HL-60 (cell line): ENCODE data around the gene HNF4A.

Experiments used
- DNase-seq, 2 experiments: peaks; one replicate each; pipeline ENCODE4 v3.0.0-alpha.2; 2010 to 2020; ENCODE audit warnings: low read depth in 1 of 2, low spot score in 1 of 2
- H3K27ac ChIP-seq: fragments of 250-450 bp; sonication (Bioruptor Pico); replicated peaks from 2 replicates; pipeline ENCODE4 v1.5.1; 2020; ENCODE audit warnings: mild to moderate bottlenecking, moderate library complexity
- H3K27me3 ChIP-seq: fragments of 250-450 bp; sonication (Bioruptor Pico); 2 replicates; pipeline ENCODE4 v1.5.1; 2021; ENCODE audit warnings: mild to moderate bottlenecking, moderate library complexity; ENCODE audit not compliant: insufficient read depth, poor library complexity, severe bottlenecking
- H3K4me3 ChIP-seq: replicated peaks from 2 replicates; pipeline ENCODE4 v1.5.1; 2011; ENCODE audit warnings: mild to moderate bottlenecking, control low read depth, low read length; ENCODE audit not compliant: insufficient read depth
- GABPA ChIP-seq: IDR thresholded peaks from 2 replicates; pipeline ENCODE4 v1.6.1; 2012; ENCODE audit warnings: low read depth
- POLR2AphosphoS5 ChIP-seq: IDR thresholded peaks from 2 replicates; pipeline ENCODE4 v1.6.1; 2012; ENCODE audit warnings: low read depth
- SPI1 ChIP-seq: IDR thresholded peaks from 2 replicates; pipeline ENCODE4 v1.6.1; 2012; ENCODE audit warnings: low read depth, mild to moderate bottlenecking, borderline replicate concordance
- TF ChIP-seq, protein P1 (sequence below): IDR thresholded peaks from one replicate; pipeline ENCODE4 v1.5.1; 2011; ENCODE audit warnings: low read length, control low read depth, inconsistent platforms; ENCODE audit not compliant: insufficient read depth
- TF ChIP-seq, protein P2 (sequence below): IDR thresholded peaks from 2 replicates; pipeline ENCODE4 v1.6.1; 2012; ENCODE audit warnings: low read depth; ENCODE audit not compliant: insufficient replicate concordance

Gene HNF4A

DNA sequence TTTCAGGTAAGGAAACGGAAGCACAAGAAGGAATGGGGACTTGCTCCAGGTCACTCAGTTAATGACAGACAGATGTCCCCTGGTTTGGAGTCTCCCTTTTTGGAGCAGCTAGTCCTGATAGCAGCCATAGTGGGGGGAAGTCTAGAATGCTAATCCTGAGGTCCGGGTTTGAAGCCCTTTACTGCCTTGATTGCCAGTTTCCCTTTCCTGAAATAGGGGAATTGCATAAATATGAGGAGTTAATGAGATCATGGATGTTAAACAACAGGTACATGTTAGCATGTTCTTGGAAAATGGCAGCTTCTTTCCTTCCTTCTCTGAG lies 119.8 kb downstream of the HNF4A start:
- no peak for DNase-seq
- Histone ChIP-seq H3K27ac (peak overlapping the region; percentile 78), H3K27me3 (no peaks in the 10 kb centered on the region), H3K4me3 (peak overlapping the region; percentile 82)
- TF ChIP-seq SPI1 (no peak), GABPA (no peak), POLR2AphosphoS5 (no peak)
- TF ChIP-seq, protein P1, sequence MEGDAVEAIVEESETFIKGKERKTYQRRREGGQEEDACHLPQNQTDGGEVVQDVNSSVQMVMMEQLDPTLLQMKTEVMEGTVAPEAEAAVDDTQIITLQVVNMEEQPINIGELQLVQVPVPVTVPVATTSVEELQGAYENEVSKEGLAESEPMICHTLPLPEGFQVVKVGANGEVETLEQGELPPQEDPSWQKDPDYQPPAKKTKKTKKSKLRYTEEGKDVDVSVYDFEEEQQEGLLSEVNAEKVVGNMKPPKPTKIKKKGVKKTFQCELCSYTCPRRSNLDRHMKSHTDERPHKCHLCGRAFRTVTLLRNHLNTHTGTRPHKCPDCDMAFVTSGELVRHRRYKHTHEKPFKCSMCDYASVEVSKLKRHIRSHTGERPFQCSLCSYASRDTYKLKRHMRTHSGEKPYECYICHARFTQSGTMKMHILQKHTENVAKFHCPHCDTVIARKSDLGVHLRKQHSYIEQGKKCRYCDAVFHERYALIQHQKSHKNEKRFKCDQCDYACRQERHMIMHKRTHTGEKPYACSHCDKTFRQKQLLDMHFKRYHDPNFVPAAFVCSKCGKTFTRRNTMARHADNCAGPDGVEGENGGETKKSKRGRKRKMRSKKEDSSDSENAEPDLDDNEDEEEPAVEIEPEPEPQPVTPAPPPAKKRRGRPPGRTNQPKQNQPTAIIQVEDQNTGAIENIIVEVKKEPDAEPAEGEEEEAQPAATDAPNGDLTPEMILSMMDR: no peak
- TF ChIP-seq, protein P2, sequence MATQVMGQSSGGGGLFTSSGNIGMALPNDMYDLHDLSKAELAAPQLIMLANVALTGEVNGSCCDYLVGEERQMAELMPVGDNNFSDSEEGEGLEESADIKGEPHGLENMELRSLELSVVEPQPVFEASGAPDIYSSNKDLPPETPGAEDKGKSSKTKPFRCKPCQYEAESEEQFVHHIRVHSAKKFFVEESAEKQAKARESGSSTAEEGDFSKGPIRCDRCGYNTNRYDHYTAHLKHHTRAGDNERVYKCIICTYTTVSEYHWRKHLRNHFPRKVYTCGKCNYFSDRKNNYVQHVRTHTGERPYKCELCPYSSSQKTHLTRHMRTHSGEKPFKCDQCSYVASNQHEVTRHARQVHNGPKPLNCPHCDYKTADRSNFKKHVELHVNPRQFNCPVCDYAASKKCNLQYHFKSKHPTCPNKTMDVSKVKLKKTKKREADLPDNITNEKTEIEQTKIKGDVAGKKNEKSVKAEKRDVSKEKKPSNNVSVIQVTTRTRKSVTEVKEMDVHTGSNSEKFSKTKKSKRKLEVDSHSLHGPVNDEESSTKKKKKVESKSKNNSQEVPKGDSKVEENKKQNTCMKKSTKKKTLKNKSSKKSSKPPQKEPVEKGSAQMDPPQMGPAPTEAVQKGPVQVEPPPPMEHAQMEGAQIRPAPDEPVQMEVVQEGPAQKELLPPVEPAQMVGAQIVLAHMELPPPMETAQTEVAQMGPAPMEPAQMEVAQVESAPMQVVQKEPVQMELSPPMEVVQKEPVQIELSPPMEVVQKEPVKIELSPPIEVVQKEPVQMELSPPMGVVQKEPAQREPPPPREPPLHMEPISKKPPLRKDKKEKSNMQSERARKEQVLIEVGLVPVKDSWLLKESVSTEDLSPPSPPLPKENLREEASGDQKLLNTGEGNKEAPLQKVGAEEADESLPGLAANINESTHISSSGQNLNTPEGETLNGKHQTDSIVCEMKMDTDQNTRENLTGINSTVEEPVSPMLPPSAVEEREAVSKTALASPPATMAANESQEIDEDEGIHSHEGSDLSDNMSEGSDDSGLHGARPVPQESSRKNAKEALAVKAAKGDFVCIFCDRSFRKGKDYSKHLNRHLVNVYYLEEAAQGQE: no peak

DNA sequence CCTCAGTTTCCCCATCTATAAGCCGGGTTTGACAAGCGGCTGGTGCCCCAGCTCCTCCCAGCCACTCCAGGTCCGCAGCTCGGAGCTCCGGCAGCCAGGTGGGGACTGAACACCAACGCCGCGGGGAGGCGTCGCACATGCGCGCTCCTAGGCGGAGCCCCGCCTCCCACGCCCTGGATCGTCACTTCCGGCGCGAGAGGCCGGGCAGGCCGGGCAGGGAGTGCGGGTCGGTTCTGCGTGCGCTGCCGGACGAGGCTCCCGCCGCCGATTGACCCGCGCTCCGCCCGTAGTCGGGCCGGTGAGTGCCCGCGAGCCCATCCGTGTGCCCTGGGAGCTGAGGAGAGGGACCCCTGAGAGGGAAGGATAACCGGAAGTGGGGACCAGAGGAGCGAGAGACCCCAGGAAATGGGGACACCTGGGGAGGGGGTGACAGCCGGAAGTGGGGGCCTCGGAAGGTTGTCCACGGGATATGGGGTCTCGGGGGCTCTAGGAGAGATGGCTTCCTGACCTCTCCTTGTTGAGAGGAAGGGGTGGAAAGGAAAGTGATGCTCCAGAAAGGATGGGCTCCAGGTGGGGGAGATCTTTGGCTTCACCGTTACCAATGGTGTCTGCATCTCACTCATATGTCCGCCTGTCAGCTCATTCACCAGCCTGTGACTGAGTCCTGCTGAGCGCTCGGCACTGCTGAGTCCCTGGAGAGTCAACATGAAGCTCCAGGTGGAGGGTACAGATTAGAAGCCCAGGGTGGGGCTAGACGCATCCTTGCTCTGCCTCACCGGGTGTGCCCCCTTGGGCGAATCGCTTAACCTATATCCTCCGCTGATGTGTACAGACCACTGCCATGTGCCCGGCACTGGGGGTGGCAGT lies 120.4 kb downstream of the HNF4A start, which contains the start of gene TTPAL:
TTPAL (plus strand) TSS at position 181 of the 867 bp plus-strand sequence. CDS start 4,126 bp downstream, outside the sequence.
- Histone ChIP-seq H3K27ac (peak within 1 kb of the TSS; percentile 78), H3K27me3 (no peaks in the 10 kb centered on the region), H3K4me3 (peak within 1 kb of the TSS; percentile 82)
- peak; percentile 75 to 84 for DNase-seq
- TF ChIP-seq GABPA: peak; percentile 75
- peak; percentile 96 for TF ChIP-seq POLR2AphosphoS5
- TF ChIP-seq, protein P2: no peak

DNA sequence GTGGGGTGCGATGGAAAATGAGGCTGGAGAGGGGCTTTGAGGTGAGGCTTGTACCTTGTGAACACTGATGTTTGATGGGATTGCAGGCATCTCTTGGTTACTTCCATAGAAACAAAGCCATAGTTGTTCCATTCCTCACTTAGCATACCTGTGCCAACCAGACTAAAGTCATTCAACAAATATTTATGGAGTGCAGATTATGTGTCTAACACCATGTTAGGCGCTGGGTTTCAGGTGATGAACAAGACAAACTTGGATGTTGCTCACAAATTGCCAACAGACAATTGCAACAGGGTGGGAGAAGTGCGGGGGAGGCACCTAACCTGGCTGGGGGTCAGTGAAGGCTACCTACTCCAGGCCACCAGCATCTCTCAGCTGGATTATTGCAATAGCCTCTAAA lies 121.7 kb downstream of the HNF4A start:
- Histone ChIP-seq H3K27ac (no peak overlapping the region), H3K4me3 (no peak overlapping the region), H3K27me3 (no peaks in the 10 kb centered on the region)
- no peak for DNase-seq
- no peak for TF ChIP-seq POLR2AphosphoS5
- TF ChIP-seq SPI1: no peak
- TF ChIP-seq, protein P1: no peak
- TF ChIP-seq GABPA: no peak
- TF ChIP-seq, protein P2: no peak
